GM12875 (cell line): ENCODE measurements around the gene CDK14.
"Not testable (repeated sequence)": the region's sequence is repeated elsewhere in the genome, so short reads cannot be mapped to it uniquely, and the experiment has no call there.

Experiments used
- H3K4me3 ChIP-seq: one replicate; pipeline ENCODE4 v1.5.1; 2011; ENCODE audit warnings: low read depth, low read length, control low read depth
- TF ChIP-seq, protein P1 (sequence below): IDR thresholded peaks from 2 replicates; pipeline ENCODE4 v1.5.1; 2011; ENCODE audit warnings: low read depth, mild to moderate bottlenecking, control low read depth, inconsistent platforms, low read length, moderate library complexity, borderline replicate concordance; ENCODE audit not compliant: insufficient read depth

Gene CDK14

DNA sequence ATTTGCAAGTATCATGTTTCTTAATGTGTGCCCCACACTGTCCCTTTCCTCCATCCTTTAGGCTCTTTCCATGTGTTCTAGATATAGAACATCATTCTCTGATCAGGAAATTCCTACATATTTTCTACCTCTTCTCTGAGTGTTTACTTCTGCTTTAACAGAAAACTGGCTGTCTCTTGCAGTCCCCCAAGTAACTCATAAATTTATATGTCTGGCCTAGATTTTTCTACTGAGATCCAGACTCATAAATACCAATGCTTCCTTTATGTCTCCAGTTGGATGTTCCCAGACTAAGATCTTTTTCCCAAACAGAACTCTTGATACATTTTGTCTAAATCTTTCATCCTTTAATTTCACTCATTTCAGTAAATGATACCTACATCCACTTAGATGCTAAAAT, 181.8 kb downstream of the CDK14 start:
- TF ChIP-seq, protein P1, sequence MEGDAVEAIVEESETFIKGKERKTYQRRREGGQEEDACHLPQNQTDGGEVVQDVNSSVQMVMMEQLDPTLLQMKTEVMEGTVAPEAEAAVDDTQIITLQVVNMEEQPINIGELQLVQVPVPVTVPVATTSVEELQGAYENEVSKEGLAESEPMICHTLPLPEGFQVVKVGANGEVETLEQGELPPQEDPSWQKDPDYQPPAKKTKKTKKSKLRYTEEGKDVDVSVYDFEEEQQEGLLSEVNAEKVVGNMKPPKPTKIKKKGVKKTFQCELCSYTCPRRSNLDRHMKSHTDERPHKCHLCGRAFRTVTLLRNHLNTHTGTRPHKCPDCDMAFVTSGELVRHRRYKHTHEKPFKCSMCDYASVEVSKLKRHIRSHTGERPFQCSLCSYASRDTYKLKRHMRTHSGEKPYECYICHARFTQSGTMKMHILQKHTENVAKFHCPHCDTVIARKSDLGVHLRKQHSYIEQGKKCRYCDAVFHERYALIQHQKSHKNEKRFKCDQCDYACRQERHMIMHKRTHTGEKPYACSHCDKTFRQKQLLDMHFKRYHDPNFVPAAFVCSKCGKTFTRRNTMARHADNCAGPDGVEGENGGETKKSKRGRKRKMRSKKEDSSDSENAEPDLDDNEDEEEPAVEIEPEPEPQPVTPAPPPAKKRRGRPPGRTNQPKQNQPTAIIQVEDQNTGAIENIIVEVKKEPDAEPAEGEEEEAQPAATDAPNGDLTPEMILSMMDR: no peak
- H3K4me3 ChIP-seq: no peak overlapping the region

DNA sequence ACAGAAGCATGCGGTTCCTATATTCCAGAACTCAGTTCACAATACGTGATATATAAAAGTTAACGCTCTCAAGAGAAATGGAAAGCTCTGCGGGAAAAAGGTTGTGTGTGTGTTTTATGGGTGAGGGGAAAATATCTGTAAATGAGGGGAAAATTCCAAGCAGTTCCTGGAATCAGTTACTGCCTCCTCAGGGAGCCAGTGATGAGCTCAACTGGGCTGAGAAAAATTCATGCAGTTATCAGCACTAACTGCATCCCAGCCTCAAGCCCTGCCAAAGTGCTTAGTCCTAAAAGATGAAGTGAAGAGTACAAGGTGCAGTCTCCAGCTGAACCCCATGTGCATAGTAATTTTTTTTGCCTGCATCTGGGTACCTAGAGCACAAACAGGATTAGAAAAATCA, 191.9 kb downstream of the CDK14 start:
- TF ChIP-seq, protein P1: no peak
- no peak overlapping the region for H3K4me3 ChIP-seq

DNA sequence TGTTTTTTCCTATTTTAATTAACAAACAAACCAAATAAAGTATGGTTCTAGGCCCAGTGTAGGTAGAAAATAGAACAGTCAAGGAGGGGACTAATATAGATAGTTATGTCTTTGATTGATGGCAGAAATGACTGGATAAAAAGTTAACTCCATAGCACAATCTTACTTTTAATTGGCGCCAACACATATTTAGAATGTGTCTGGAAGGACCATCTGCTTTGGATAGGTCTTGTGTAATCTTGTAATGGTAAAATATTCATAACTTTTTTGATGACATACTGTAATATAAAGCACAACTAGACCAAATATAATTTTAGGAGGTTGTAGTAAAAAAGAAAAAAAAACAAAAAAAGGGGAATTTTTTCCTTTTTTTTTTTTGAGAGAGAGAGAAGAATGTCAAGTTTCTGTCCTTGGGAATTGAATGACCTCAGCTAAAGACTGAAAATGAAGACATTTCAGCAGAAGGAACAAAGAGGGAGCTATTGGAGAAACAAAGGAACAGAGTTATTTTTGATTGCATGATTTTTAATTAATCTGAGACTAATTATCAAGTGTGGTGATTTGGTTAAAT, 193.7 kb downstream of the CDK14 start:
- TF ChIP-seq, protein P1: no peak
- H3K4me3 ChIP-seq: no peak overlapping the region

DNA sequence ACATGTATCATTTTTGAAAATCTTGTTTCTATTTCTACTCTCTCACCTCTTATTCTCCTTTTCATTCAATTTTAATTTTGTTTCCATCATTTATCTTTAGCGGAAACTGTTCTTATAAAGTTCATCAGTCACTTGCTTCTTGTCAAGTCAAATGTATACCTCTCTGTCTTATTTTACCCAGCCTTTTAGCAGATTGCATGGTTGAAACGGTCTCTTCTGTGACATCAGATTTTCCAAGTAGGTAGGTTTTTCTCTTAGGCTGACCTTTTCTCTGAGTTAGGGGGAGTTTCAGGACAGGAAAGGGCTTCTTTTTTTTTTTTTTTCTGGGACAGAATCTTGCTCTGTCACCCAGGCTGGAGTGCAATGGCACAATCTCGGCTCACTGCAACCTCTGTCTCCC, 195.5 kb downstream of the CDK14 start:
- H3K4me3 ChIP-seq: no peak overlapping the region
- TF ChIP-seq, protein P1: no peak

DNA sequence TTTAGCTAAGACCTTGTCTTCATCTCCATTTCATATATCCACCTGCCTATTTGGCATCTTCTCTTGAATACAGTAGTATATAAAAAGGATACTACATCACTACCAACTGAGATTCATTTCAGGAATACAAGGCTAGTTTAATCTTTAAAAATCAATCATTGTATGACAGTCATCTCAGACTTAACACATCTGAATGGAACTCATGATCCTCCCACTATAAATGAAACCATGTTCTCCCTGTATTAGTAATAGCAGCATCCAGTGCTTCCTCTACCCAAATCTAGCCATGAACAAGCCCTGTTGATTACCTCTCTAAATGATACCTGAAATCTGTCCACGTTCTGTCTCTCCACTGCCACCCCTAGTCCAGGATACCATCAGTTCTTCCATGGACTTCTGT, 196.2 kb downstream of the CDK14 start:
- no peak overlapping the region for H3K4me3 ChIP-seq
- TF ChIP-seq, protein P1: no peak

DNA sequence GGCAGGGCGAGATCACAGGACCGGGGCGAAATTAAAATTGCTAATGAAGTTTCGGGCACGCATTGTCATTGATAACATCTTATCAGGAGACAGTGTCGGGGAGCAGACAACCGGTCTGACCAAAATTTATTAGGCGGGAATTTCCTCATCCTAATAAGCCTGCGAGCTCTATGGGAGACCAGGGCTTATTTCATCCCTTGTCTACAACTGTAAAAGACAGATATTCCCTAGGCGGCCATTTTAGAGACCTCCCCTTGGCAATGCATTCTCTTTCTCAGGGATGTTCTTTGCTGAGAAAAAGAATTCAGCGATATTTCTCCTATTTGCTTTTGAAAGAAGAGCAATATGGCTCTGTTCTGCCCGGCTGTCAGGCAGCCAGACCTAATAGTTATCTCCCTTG, 198.1 kb downstream of the CDK14 start:
- H3K4me3 ChIP-seq: not testable (repeated sequence)

DNA sequence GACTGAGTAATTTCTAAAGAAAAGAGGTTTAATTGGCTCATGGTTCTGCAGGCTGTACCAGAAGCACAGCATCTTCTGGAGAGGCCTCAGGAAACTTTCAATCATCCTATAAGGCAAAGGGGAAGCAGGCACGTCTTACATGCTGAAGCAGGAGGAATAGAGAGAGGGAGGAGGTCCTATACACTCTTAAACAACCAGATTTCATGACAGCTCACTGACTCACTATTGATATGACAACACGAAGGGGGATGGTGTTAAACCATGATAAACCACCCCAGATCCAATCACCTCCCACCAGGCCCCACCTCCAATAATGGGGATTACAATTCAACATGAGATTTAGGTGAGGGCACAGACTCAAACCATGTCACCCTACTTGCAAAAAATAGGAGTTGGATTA, 201.5 kb downstream of the CDK14 start:
- H3K4me3 ChIP-seq: no peak overlapping the region
- TF ChIP-seq, protein P1: no peak

DNA sequence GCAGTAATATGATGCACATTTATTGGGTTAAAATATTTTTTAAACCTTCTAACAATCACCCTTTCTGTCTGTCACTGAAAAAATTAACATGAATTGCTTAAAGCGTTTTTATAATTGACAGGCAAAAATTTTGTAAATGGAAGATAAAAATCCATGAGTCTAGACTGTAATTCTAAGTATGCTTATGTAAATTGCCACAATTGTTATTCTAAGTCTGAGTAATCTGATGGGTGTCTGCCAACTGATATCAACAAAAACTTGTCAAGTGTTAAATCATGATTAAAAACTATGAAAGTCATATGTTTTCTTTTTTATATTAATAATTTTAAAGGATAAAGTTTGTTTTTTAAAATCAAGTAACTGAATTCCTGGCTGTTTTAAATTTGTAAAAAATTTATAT, 208.2 kb downstream of the CDK14 start:
- H3K4me3 ChIP-seq: no peak overlapping the region
- TF ChIP-seq, protein P1: no peak

DNA sequence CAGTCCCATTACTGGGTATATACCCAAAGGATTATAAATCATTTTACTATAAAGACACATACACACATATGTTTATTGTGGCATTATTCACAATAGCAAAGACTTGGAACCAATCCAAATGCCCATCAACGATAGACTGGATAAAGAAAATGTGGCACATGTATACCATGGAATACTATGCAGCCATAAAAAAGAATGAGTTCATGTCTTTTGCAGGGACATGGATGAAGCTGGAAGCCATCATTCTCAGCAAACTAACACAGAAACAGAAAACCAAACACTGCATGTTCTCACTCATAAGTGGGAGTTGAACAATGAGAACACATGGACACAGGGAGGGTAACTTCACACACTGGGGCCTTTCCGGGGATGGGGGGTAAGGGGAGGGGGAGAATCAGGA, 219.4 kb downstream of the CDK14 start:
- H3K4me3 ChIP-seq: not testable (repeated sequence)
